Left lobe of liver (tissue), 2 donors: Measurements from ENCODE around the gene SSU72. TPM values are rescaled to one million over a fixed set of nuclear protein-coding genes. Genes with fewer than 3 reads are reported as not detected.
"Not testable (repeated sequence)": the region's sequence is repeated elsewhere in the genome, so short reads cannot be mapped to it uniquely, and the experiment has no call there.

Source experiments
- ATAC-seq: fragments of 200-7000 bp; cut with Tn5 transposase; one replicate; pipeline ENCODE4 v1.9.1; 2020; ENCODE audit warnings: mild to moderate bottlenecking, moderate library complexity
- DNase-seq: peaks from one replicate; pipeline ENCODE4 v3.0.0-alpha.2; 2020; ENCODE audit warnings: low spot score
- total RNA-seq: library from RNA; stranded (reverse); gene quantifications from one replicate; pipeline ENCODE4 v1.2.1, GENCODE V29; 2021
- donor health status: DM: no; HTN: no; CAD: no; lungs with moderate emphysema.
- donor health status: DM: no; HTN: yes; CAD: no.

SSU72 gene
- total RNA-seq, 1 donor from 2014 or later: 65.4 TPM

- DNase-seq (peak; percentile 99), ATAC-seq (peak; percentile 90)
Measured at GRCh38 chr1:1511533-1512285, 63.0 kb downstream of the SSU72 start, which contains the start of gene ATAD3A. Gene ATAD3A, plus strand, starts transcription at chr1:1512162. Its CDS starts 107 bp downstream, at chr1:1512269.

GRCh38 chr1:1510912-1511532, 63.6 kb downstream of the SSU72 start:
- no peak for DNase-seq
- ATAC-seq: peak; percentile 13

- not testable (repeated sequence) for DNase-seq, ATAC-seq
Measured at GRCh38 chr1:1509465-1509850, 65.2 kb downstream of the SSU72 start.

- peak; percentile 12 for ATAC-seq
- not testable (repeated sequence) for DNase-seq
Measured at GRCh38 chr1:1508775-1509464, 65.7 kb downstream of the SSU72 start.

DNA sequence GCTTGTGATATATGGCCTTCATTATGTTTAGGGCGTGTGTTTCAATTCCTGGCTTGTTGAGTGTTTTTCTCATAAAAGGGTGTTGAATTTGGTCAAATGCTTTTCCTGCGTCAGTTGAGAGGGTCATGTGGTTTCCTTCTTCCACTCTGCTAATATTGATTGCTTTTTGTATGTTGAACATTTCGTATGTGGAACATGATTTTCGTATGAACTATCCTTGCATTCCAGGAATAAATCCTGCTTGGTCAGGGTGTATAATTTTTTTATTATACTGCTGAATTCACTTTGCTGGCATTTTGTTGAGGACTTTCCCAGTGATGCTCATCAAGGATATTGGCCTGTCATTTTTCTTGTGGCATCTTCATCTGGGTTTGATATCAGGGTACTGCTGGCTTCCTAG, 67.4 kb downstream of the SSU72 start:
- no peak for DNase-seq
- ATAC-seq: no peak

DNA sequence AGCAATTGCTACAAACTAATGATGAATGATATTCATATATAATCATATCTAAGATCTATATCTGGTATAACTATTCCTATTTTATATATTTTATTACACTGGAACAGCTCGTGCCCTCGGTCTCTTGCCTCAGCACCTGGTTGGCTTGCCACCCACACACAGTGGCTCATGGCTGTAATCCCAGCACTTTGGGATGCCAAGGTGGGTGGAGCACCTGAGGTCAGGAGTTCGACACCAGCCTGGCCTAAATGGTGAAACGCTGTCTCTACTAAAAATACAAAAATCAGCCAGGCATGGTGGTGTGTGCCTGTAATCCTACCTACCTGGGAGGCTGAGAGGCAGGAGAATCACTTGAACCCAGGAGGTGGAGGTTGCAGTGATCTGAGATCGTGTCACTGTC, 68.9 kb downstream of the SSU72 start:
- DNase-seq: peak; percentile 72
- peak; percentile 46 for ATAC-seq

DNA sequence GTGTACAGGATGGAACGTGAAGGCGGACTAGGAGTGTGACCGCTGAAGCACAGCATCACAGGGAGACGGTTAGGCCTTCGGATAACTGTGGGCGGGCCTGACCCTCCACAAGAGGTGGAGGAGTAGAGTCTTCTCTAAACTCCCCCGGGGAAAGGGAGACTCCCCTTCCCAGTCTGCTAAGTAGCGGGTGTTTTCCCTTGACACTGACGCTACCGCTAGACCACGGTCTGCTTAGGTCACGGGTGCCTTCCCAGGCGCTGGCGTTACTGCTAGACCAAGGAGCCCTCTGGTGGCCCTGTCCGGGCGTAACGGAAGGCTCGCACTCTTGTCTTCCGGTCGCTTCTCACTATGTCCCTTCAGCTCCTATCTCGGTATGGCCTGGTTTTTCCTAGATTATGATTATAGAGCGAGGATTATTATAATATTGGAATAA, 69.3 kb downstream of the SSU72 start:
- DNase-seq: peak; percentile 65

GRCh38 chr1:1504777-1505365, 69.8 kb downstream of the SSU72 start:
- peak; percentile 64 for ATAC-seq
- DNase-seq: peak; percentile 91

More for the DNA sequence above, 69.3 kb downstream of the SSU72 start:
- ATAC-seq: peak; percentile 67

- ATAC-seq, DNase-seq: not testable (repeated sequence)
Measured at GRCh38 chr1:1495461-1495975, 79.1 kb downstream of the SSU72 start.

- DNase-seq, ATAC-seq: not testable (repeated sequence)
Measured at GRCh38 chr1:1494311-1494710, 80.4 kb downstream of the SSU72 start.

Other genes with a start within 250 kb of the SSU72 start
- gene TAS1R3, start 243.6 kb downstream of the SSU72 start, total RNA-seq: 0.30 TPM
- gene DVL1, start 225.4 kb downstream of the SSU72 start, total RNA-seq: 50.4 TPM
- 4.5 TPM for gene MXRA8, start 216.3 kb downstream of the SSU72 start, total RNA-seq
- 130 TPM for gene AURKAIP1, start 199.7 kb downstream of the SSU72 start, total RNA-seq
- gene CCNL2, start 175.5 kb downstream of the SSU72 start, total RNA-seq: 127 TPM
- 52.9 TPM for gene MRPL20, start 167.6 kb downstream of the SSU72 start, total RNA-seq
- gene ANKRD65, start 153.6 kb downstream of the SSU72 start, total RNA-seq: 1.0 TPM
- 91.0 TPM for gene VWA1, start 139.2 kb downstream of the SSU72 start, total RNA-seq
- gene ATAD3C, start 125.2 kb downstream of the SSU72 start, total RNA-seq: 2.9 TPM
- 16.0 TPM for gene ATAD3B, start 103.1 kb downstream of the SSU72 start, total RNA-seq
- gene ATAD3A, start 62.7 kb downstream of the SSU72 start, total RNA-seq: 16.3 TPM
- gene TMEM240, start 34.2 kb downstream of the SSU72 start, total RNA-seq: 0.98 TPM
- 0.58 TPM for gene FNDC10, start 25.3 kb upstream of the SSU72 start, total RNA-seq
- 65.1 TPM for gene MIB2, start 40.6 kb upstream of the SSU72 start, total RNA-seq
- gene MMP23B, start 57.3 kb upstream of the SSU72 start, total RNA-seq: 1.6 TPM
- gene CDK11B, start 84.1 kb upstream of the SSU72 start, total RNA-seq: 8.7 TPM
- gene SLC35E2B, start 117.9 kb upstream of the SSU72 start, total RNA-seq: 18.6 TPM
- 13.6 TPM for gene CDK11A, start 149.5 kb upstream of the SSU72 start, total RNA-seq
- gene NADK, start 203.6 kb upstream of the SSU72 start, total RNA-seq: 136 TPM